Measurements from ENCODE around the gene LRP1. TPM values are rescaled to one million over a fixed set of nuclear protein-coding genes. Genes with fewer than 3 reads are reported as not detected.

Gene LRP1
- total and polyA plus RNA-seq, 2 of the 13 experiments (the other 11 are each of a cell fraction or from before 2014, with no cell fraction given) = 14.7 to 30.8 TPM

GRCh38 chr12:57110104-57111030 lies 17.9 kb upstream of the LRP1 start (continued):
- TF ChIP-seq, protein P1, sequence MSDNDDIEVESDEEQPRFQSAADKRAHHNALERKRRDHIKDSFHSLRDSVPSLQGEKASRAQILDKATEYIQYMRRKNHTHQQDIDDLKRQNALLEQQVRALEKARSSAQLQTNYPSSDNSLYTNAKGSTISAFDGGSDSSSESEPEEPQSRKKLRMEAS (IDR thresholded peaks at IDR 0.05) = peak; percentile 26; the same call in 1 of the 2 replicates
- TF ChIP-seq ZNF251 (CRISPR knock-in tag; IDR thresholded peaks at IDR 0.05) = no peak
- TF ChIP-seq ZNF431 (CRISPR knock-in tag; IDR thresholded peaks at IDR 0.05; ENCODE audit: borderline replicate concordance, low read depth) = peak; percentile 52
- TF ChIP-seq, protein P2, sequence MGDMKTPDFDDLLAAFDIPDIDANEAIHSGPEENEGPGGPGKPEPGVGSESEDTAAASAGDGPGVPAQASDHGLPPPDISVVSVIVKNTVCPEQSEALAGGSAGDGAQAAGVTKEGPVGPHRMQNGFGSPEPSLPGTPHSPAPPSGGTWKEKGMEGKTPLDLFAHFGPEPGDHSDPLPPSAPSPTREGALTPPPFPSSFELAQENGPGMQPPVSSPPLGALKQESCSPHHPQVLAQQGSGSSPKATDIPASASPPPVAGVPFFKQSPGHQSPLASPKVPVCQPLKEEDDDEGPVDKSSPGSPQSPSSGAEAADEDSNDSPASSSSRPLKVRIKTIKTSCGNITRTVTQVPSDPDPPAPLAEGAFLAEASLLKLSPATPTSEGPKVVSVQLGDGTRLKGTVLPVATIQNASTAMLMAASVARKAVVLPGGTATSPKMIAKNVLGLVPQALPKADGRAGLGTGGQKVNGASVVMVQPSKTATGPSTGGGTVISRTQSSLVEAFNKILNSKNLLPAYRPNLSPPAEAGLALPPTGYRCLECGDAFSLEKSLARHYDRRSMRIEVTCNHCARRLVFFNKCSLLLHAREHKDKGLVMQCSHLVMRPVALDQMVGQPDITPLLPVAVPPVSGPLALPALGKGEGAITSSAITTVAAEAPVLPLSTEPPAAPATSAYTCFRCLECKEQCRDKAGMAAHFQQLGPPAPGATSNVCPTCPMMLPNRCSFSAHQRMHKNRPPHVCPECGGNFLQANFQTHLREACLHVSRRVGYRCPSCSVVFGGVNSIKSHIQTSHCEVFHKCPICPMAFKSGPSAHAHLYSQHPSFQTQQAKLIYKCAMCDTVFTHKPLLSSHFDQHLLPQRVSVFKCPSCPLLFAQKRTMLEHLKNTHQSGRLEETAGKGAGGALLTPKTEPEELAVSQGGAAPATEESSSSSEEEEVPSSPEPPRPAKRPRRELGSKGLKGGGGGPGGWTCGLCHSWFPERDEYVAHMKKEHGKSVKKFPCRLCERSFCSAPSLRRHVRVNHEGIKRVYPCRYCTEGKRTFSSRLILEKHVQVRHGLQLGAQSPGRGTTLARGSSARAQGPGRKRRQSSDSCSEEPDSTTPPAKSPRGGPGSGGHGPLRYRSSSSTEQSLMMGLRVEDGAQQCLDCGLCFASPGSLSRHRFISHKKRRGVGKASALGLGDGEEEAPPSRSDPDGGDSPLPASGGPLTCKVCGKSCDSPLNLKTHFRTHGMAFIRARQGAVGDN (CRISPR knock-in tag; IDR thresholded peaks at IDR 0.05) = peak; percentile 54; the same call in 1 of the 2 replicates
- 0 out of 2 replicates have a peak, but pooled peaks have one; percentile 15 for TF ChIP-seq HNF1B (CRISPR knock-in tag; IDR thresholded peaks at IDR 0.05)
- TF ChIP-seq NR2C2 (CRISPR knock-in tag; IDR thresholded peaks at IDR 0.05; ENCODE audit: borderline replicate concordance) = peak; percentile 13; the same call in 1 of the 2 replicates
- TF ChIP-seq, protein P3, sequence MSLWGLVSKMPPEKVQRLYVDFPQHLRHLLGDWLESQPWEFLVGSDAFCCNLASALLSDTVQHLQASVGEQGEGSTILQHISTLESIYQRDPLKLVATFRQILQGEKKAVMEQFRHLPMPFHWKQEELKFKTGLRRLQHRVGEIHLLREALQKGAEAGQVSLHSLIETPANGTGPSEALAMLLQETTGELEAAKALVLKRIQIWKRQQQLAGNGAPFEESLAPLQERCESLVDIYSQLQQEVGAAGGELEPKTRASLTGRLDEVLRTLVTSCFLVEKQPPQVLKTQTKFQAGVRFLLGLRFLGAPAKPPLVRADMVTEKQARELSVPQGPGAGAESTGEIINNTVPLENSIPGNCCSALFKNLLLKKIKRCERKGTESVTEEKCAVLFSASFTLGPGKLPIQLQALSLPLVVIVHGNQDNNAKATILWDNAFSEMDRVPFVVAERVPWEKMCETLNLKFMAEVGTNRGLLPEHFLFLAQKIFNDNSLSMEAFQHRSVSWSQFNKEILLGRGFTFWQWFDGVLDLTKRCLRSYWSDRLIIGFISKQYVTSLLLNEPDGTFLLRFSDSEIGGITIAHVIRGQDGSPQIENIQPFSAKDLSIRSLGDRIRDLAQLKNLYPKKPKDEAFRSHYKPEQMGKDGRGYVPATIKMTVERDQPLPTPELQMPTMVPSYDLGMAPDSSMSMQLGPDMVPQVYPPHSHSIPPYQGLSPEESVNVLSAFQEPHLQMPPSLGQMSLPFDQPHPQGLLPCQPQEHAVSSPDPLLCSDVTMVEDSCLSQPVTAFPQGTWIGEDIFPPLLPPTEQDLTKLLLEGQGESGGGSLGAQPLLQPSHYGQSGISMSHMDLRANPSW (CRISPR knock-in tag; IDR thresholded peaks at IDR 0.05; ENCODE audit: borderline replicate concordance) = no peak
- no peak for TF ChIP-seq ZNF891 (CRISPR knock-in tag; IDR thresholded peaks at IDR 0.05)
- no peak for TF ChIP-seq KIAA2018 (CRISPR knock-in tag; IDR thresholded peaks at IDR 0.05; ENCODE audit: borderline replicate concordance)

Measured in HepG2 (cell line).